NCI-H1417 treated with DMSO at 0.1 percent for 48 hours (cell line): ENCODE measurements around the gene VWCE.

ENCODE experiments used
- DNase-seq: peaks from one replicate; lab custom pipeline; 2025; lab: John Stamatoyannopoulos, UW

The VWCE gene

GRCh38 chr11:61280883-61281580 is 14.1 kb downstream of the VWCE start:
- DNase-seq = no peak

- no peak for DNase-seq
These were observed 15.0 kb downstream of the VWCE start for GRCh38 chr11:61279934-61280659.

GRCh38 chr11:61278001-61278470 is 17.1 kb downstream of the VWCE start:
- DNase-seq = no peak

DNA sequence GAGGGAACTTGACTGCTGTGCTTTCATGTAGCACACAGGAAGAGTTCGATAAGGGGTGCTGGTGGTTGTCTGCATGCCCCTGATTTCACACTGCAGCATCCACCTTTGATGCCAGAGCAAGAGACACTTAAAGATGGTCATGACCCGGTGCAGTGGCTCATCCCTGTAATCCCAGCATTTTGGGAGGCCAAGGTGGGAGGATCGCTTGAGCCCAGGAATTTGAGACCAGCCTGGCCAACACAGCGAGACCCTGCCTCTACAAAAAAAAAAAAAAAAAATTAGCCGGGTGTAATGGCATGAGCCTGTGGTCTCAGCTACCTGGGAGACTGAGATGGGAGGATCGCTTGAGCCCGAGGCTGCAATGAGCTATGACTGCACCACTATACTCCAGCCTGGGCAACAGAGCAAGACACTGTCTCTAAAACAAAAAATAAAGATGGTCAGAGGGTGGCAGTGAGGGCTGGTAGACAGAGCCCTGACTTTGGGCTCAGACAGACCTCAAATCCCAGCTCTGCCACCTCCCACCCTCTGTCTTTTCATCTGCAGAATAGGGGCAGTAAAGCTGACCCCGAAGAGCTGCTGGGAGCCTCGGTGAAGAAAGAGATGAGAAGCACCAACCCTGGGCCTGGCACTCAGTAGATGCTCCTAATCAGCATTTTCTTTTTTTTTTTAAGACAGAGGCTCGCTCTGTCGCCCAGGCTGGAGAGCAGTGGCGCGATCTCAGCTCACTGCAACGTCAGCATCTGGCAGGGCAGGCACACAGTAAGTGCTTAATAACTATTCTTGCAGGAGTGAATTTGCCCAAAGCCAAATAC is 17.7 kb downstream of the VWCE start:
- no peak for DNase-seq

DNA sequence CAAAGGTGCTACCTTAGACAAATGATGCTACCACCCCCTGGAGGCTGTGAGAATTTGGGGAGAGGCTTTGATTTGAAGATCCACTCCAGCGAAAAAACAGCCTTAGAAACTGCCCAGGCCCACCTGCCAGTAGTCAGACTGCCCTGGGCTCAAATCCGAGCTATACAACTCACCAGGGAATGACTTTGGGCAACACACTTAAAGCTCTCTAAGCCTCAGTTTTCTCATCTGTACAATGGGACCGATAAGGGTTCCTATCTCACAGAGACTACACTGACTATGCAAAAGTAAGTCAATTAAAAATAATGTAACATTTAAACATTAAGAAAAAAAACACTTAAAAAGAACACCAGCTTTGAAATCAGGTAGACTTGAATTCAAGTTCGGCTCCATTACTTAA is 19.9 kb downstream of the VWCE start:
- DNase-seq = no peak

GRCh38 chr11:61274084-61274483 is 21.0 kb downstream of the VWCE start:
- DNase-seq = no peak

- DNase-seq = no peak
These were observed 21.7 kb downstream of the VWCE start for GRCh38 chr11:61273178-61274078.

GRCh38 chr11:61272731-61273130 is 22.4 kb downstream of the VWCE start:
- DNase-seq = no peak

GRCh38 chr11:61270354-61271076 is 24.6 kb downstream of the VWCE start:
- no peak for DNase-seq

- no peak for DNase-seq
These were observed 26.4 kb downstream of the VWCE start for GRCh38 chr11:61268588-61269250.

DNA sequence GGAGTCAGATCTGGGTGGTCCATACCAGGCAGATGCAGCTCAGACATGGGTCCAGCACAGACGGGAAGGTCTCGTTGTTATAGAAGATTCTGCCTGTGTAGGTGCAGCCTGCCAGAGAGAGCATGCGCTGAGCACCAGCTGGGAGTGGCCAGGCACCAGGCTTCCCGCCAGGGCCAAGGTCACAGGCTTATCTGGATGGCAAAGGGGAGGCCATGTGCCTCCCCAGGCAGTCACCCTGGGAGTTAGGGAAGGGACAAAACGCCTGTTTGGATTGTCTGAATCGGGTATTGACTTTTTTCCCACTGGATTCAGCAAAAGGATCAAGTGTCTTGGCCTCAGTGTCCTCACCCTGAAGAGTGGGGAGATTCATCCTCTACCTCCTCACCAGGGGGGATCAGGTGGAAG is 27.7 kb downstream of the VWCE start:
- no peak for DNase-seq

DNA sequence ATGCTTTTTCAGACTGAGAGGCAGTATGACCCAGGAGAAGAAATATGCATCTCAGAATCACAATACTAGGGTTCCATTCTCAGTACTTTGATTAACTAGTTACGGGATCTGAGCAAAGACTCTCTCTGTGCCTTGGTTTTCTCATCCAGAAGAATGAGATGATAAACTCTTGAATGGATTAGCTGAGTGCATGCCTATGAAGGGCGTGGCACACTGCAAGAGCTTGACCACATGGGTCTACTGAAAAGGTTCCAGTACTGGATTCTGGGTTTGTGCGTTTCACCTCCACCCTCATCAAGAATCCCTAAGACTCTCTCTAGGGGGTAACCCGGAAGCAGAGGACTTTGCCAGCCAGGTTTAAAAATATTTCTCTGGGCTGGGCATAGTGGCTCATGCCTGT is 28.5 kb downstream of the VWCE start:
- no peak for DNase-seq

- DNase-seq = no peak
These were observed 29.8 kb downstream of the VWCE start for GRCh38 chr11:61265357-61265756.

- no peak for DNase-seq
These were observed 30.3 kb downstream of the VWCE start for GRCh38 chr11:61264795-61265194.

DNA sequence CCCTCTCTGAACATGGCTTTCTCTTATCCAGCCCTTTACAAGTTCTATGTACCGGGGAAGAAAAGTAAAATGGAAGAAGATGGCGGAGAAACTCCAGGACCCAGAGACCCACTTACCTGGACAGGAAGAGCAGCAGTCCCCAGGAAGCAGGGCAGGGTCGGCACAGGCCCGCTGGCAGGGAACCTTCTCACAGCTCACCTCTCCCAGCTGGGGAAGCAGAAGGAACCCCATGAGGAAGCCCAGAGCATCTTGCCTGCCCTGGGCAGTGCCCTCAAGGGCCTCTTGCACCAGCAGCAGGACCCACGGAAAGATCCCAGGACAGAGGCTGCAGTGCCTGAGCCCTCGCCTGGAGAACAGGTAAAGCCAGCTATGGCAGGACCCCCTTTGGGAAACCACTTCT is 30.7 kb downstream of the VWCE start:
- no peak for DNase-seq

DNA sequence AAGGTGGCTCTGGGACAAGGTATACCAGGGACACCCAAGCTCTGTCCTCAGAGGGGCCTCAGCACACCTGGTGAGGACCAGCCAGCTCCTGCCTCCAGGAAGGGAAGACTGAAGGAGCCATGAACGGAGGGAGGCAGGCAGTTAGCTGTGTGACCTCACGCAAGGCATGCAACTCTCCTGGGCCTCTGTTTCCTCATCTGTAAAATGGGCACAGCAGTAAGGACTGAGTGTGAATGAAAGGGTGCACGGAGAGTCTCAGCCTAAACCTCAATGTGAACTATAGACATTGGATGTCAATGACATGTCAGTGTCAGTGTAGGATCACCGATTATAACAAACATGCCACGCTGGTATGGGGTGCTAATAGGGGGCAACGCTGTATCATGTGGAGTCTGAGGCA is 35.8 kb downstream of the VWCE start:
- DNase-seq = no peak

DNA sequence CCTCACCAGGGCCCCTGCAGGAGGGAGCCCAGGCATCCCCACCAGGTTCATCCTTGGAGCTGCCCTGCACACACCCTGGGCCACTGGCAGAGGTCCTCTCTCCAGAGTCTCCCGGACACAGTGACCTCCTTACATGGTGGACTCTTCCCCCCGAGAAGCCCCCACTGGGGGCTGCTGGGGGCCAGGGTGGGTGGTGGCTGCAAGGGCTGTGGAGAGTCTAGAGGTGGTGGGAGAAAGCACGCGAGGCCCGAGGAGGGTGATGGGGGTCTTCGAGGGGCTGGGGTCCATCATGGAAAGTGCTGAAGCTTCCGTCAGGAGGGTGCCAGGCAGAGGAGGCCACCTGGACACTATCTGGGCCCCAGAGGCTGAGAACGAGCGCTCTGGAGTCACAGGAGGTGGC is 36.6 kb downstream of the VWCE start:
- DNase-seq = no peak

GRCh38 chr11:61256710-61257482 is 38.2 kb downstream of the VWCE start:
- no peak for DNase-seq

DNA sequence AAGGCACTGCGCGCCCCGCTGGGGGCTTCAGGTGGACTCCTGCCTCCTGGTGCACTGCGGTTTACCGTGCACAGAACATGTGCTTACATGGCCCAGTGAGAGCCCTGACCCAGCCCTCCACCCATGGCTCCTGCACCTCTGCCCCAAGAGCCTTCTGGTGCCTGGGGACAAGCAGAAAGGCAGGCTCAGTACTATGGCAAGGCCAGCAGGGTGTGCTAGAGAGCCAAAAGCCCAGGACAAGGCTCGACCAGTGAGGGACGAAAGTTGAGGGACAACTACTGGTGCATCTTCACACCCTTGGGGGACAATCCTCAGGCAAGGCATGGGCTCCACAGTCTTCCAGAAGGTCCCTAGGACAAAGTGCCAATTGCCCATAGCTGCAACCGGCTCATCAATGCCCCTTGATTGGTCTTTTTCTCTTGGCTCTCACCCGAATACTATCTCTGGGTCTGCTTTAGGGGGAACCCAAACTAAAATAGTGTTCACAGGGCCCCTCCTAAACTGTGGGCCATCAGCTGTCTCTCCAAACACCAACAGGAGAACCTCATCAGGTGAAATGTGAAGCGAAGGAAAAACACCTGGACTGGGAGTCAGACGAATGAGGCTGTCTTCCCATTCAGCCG is 40.6 kb downstream of the VWCE start:
- no peak for DNase-seq
